NCI-H82 treated with DMSO at 0.1 percent for 48 hours (cell line): ENCODE measurements around the gene FHAD1.

Experiments used
- DNase-seq: peaks from one replicate; lab custom pipeline; 2025; ENCODE audit not compliant: unreplicated experiment; lab: John Stamatoyannopoulos, UW

FHAD1 gene

DNA sequence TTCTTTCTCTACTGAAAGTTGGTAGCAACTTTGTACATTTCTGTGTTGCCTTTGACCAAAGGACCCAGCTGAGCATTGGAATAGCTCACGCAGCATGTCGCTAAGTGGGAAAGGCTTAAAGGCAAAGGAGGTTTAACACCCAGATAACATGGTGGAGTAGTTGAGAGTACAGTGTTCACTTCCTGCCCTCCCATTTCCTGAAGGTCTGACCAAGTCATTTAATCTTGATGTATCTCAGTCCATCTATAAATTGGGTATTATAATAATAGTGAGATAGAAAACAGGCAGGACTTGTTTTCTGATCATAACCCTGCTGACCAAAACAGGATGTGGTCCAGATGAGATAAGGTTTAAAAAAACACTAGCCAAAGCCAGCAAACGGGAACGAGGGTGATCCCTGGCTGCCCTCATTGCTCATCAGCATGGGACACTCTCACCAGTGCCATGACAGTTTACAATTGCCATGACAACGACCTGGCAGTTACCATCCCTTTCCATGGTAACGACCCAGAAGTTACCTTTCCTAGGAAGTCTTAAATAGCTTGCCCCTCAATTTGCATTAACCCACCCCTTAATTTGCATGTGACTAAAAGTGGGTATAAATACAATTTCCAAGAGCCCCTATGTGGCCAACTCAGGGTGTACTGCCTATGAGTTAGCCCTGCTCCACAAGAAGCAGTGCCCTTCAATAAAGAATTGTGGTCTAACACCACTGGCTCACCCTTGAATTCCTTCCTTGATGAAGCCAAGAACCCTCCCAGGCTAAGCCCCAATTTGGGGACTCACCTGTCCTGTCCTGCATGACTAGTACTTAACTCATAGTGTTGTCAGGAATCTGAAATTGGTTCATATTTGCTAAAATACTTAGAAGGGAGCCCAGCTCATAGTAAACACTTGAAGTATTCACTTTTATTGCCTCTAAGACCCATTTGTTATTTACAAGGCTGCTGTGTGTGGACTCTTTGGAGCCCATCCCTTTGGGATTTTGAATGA is 28.4 kb upstream of the FHAD1 start:
- no peak for DNase-seq

DNA sequence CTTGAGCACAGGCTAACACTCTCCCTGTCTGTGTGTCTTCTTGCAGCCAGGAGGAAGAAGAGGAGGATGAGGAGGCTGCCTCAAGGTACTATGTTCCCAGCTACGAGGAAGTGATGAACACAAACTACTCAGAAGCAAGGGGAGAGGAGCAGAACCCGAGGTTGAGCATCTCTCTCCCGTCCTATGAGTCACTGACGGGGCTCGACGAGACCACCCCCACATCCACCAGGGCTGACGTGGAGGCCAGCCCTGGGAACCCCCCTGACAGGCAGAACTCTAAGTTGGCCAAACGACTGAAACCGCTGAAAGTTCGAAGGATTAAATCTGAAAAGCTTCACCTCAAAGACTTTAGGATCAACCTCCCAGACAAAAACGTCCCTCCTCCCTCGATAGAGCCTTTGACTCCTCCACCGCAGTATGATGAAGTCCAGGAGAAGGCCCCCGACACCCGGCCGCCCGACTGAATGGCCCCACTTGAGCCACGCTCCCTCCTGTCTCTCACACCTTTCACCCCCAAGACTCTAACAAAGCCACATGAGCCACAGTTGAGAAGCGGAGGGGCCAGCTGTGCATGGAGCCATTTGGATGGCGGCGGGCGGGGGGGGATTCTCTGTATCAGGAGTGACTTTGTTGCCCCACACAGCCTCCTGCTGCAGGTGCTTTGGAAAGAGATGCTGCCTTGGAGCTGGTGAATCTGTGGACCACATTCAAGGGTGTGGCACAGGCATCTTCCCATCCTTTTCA is 27.6 kb upstream of the FHAD1 start:
- DNase-seq: no peak

DNA sequence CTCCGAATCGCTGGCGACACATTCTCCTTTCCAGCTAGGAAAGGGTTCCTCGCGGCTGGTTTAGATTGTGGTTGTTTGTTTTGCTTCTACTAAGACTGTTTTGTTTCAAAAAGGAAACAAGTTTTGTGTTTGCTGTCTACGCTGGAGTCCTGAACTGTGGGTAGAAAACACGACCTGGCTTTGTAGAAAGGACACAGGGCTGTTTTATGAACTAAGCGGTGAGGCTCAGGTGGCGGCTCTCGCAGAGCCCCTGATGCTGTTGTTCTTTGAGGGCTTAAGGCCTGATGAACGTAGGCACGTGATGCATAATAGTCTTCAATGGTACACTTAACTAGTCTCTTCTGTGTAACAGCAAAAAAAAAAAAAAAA is 27.0 kb upstream of the FHAD1 start:
- no peak for DNase-seq

DNA sequence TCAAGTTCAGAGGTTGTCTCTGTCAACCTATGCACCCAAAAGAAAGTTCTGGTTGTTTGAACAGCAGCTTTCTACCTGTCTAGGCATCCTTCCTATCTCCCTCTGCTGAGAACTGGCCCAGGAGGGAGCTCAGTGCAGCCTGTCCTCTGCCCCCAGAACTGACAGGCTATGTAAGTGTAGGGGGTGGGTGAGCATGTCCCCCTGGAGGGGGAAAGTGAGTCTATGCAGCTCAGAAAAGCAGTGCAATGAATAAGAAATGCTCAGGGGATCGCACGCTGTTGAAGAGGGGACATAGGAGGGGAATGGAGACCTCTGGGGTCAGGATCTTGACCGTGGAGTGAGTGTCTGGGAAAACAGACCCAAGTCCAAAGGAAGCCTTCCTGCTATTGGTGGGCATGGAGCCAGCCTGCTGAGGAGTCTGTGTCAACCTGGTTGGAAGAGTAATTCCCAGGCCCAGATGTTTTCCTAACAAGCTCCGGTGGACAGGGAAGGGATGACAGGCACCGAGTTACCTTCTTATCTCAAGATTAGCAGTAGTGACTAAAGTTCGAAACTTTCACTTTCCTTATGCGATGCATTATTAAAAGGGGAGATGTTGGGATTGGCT is 26.1 kb upstream of the FHAD1 start:
- DNase-seq: no peak

DNA sequence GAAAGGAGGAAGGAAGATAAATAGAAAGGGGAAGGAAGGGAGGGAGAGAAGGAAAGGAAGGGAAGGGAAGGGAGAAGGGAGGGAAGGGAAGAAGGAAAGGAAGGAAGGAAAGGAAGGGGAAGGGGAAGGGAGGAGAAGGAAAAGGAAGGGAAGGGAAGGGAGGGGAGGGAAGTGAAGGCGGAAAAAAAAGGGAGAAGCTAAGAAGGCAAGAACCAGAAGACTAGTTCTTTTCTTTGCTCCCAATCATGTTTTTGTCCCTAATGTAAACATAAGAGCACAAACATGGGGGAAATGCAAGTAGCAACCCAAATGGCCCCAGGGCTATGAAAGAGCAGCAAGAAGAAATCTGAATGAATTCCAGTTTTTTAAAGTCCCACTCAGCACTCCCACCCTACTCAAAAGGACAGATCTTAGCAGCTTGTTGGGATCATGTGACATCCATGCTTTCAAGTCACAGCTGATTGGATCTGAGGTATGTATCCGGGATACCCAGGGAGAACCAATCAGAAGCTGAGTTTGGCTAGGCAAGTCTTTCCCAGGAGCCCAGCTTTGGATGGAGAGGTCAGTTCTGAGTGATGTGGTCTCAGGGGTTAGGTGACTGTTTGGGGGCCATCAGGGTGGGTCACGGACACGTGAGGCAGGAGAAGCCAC is 24.2 kb upstream of the FHAD1 start:
- no peak for DNase-seq

DNA sequence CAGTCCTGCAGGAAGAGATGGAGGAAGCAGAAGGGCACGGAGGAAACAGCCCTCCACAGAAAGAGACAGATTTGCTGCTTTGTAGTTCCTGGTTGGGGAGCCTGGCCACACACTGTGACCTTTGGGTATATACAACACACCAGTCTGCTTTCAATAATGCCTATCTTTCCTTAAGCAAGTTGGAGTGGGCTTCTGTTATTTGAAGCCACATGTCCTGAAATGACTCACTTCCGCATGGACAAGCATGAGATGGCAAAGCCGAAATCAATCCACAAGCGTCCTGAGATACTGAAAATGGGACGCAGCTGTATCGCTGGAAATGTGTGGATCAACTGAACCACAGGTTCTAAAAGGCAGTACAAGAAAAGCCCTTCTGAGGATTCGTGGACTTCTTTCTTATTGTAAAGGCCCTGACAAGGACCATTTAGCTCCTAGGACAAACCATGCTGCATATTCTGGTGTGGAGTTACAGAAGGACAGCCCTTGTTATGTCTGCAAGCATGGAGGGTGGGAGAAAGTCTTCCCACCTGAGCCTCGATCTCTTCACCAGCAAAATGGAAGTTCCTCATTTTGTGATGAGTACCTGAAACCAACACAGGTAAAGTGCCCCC is 22.7 kb upstream of the FHAD1 start:
- DNase-seq: no peak

DNA sequence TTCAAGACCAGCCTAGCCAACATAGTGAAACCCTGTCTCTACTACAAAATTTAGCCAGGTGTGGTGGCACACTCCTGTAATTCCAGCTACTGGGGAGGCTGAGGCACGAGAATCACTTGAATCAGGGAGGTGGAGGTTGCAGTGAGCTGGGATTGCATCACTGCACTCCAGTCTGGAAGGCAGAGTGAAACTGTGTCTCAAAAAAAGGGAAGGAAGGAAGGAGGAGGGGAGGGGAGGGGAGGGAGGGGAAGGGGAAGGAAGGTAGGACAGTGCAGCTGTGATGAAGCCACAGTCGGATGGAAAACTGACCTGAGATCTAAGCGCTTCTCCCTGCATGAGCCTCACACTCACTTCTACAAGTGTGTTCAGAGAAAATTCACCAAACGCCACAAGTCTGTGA is 22.0 kb upstream of the FHAD1 start:
- DNase-seq: no peak

DNA sequence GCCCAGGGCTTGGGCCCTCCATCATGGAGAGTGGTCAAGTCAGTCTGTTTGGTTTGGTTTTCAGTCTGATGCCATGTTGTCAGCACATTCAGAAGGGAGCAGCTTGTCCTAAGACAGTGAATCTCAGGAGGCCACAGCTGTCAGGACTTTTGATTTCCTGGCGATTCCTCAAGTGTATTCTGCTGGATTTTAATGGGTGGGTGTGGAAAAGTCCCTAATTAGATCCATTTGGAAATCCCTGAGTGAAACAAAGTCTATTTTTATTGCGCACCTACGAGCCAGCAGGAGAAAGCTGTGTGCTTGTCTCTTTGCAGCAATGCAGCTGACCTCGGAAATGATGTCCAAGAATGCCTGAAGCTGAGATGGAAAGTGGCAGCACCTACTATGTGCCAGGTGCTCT is 21.6 kb upstream of the FHAD1 start:
- peak; percentile 18 for DNase-seq

DNA sequence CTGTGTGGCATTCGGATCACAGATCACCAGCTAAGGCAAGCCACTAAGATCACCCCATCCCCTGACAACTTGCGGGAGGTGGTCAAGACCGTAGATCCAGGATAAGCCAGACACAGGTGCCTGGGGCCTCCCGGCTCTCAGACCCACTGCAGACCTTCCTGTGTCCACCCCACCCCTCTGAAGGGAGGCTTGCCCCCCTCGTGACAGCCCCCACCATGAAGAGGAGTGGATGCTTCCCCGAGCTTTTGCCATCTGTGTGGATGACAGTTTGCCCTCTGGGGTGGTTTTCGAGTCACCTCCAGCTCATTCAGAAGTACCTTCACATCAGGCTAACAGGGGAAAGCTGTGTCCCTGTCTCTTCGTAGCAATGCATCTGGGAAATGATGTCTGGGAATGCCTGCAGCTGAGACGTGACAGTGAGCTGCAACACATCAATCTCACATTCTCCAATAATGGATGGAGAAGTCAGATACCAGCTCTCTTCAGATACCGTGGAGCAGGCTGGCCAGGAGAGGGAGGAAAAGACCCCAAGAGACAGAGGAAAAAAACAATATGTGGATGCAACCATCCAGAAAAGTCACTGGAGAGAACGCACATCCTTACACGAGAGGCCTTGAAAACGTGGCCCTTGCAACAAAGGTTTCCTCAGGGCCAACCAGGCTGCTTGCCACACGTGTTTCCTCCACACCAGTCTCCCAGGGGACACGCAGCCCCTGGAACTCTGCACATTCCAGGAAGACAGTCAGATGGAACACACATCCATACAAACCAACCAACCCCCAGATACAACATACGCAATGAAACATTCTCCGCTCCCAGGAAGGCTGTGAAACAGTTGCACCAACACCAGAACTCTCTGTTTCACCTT is 20.4 kb upstream of the FHAD1 start:
- DNase-seq: no peak

DNA sequence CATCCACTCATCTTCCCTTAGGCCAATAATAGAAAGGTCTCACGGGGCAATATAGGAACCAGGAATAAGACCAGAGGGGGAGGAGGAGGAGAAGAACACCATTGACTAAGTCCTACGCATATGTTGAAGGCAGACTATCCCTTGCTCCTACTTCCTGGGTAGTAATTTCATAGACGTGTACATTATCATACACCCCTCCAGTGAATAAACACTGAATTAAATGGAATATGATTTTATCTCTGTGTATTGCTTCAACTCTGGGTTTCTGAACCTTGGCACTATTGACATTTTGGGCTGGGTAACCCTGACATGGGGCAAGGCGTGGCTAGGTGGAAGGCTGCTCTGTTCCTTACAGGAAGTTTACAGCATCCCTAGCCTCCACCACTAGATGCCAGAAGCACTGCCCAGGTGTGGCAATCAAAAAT is 17.3 kb upstream of the FHAD1 start:
- no peak for DNase-seq

DNA sequence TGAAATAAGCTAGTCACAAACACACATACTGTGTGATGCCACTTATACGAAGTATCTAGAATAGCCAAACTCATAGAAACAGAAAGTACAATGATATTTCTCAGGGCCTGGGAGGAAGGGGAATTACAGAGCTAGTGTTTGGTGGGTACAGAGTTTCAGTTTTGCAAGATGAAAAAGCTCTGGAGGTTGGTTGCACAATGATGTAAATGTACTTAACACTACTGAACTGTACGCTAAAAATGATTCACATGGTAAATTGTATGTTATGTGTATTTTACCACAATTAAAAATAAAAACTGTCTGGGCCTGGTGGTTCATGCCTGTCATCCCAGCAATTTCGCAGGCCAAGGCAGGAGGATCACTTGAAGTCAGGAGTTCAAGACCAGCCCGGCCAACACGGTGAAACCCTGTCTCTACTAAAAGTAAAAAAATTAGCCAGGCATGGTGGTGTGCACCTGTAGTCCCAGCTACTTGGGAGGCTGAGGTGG is 15.3 kb upstream of the FHAD1 start:
- DNase-seq: no peak

DNA sequence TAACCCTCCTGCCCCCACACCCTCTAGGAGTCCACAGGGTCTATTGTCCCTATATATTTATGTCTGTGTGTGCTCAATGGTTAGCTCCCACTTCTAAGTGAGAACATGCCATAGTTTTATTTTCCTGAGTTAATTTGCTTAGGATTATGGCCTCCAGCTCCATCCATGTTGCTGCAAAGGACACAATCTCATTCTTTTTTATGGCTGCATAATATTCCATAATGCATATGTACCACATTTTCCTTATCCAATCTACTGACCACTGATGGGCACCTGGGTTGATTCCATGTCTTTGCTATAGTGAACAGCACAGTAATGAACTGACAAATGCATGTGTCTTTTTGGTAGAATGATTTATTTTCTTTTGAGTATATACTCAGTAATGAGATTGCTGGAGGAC is 13.3 kb upstream of the FHAD1 start:
- no peak for DNase-seq

DNA sequence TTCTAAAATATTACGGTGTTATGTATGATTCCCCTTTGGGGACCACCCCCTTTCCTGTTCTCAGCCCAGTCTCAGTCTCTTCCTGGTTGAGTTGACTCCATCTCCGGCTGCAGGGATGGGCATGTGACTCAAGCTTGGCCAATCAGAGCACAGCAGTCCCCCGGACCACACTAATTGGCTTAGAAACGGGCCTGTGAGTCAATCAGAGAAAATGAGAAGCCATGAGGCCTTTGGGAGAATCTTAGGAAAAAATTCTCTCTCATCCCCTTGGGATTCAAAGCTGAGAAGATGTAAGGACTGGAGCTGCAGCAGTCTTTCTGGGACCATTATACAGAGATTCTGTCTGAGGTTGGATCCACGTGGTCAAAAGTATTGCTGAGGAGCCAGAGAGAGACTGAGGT is 10.7 kb upstream of the FHAD1 start:
- DNase-seq: peak; percentile 77

DNA sequence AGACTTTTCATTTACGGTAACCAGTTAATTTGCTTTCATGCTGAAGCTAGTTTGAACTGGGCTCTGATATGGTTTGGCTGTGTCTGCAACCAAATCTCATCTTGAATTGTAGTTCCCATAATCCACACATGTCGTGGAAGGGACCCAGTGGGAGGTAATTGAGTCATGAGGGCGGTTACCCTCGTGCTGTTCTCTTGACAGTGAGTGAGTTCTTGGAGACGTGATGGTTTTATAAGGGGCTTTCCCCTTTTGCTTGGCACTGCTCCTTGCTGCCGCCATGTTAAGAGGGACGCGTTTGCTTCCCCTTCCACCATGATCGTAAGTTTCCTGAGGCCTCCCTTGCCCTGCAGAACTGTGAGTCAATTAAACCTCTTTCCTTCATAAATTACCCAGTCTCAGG is 10.3 kb upstream of the FHAD1 start:
- no peak for DNase-seq

DNA sequence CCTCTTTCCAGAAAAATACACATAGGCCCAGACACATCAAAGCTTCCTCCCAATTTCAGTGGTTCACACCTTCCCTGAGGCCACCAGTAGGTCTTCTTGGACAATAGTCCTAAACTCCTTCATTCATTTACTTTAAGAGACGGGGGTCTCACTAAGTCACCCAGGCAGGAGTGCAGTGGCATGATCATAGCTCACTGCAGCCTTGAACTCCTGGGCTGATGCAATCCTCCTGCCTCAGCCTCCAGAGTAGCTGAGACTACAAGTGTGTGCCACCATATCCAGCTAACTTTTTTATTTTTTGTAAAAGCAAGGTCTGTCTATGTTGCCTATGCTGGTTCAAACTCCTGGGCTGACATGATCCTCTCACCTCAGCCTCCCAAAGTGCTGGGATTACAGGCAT is 8.2 kb upstream of the FHAD1 start:
- no peak for DNase-seq

DNA sequence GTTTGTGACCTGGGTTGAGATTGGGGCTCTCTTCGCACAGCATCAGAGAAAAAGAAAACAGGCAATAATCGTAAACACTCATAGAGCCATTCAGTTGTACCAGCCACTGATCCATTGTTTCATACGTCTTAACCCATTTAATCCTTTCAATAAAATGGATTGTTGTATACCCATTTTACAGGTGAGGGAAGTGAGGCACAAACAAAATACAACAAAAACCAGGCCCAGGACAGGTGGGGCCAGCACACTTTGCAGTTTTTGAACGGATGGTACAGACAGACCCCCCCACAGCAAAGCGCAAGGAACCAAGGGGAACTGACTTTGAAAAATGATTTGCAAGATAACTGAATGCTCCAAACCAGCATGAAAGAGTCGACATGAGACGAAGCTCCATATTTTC is 4.3 kb upstream of the FHAD1 start:
- no peak for DNase-seq

DNA sequence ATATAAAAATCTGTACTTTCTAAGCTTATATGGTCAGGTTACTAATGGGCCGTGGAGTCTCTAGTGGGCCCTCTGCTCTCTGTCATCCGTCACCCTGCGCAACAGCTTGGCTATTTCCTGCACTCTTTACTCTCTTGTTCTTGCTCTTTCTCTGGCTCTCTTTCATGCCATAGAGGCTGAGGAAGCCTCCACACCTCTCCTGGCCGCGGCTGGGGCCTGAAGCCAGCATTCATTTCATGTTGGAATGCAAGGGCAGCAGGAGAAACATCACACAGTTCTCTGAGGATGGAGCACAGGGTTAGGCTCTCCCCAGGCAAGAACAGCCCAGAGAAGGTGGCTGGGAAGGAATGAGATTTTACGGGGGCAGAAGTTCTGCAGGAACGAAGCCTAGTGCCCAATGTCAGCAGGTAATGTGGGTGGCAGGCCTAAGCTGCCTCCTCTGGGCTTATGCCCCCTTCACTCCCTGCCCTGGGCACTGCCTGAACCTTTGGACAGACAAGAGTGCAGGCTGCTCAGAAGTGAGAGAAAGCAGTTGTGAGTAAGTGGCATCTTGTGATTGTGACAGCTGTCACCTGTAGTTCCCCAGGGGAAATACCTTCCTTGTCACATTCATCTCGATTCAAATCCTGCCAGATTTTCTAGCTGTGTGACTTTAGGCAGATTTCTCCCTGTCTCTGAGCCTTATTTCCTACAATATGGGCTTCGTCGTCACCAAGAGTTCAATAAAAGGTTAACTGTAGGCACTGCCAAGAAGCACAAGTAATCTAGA is 3.6 kb upstream of the FHAD1 start:
- no peak for DNase-seq

DNA sequence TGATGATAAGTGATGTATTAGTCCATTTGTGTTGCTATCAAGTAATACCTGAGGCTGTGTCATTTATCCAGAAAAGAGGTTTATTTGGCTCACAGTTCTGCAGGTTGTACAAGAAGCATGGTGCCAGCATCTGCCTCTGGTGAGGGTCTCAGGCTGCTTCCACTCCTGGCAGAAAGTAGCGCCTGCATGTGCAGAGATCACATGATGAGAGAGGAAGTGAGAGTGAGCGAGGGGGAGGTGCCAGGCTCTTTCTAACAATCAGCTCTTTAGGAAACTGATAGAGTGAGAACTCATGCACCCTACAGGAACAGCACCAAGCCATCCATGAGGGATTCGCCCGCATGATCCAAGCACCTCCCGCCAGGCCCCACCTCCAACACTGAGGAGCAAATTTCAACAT is 2.2 kb upstream of the FHAD1 start:
- no peak for DNase-seq
